NCI-H524 (cell line): Measurements from ENCODE around the gene GJD3.
A peak's percentile ranks its signal among the peaks of the same experiment; 100 is the strongest.
"Not testable (repeated sequence)": the region's sequence is repeated elsewhere in the genome, so short reads cannot be mapped to it uniquely, and the experiment has no call there.

ENCODE experiments used
- DNase-seq, 2 experiments: peaks; one replicate each; lab custom pipeline; 2025; lab: John Stamatoyannopoulos, UW

The GJD3 gene, protein sequence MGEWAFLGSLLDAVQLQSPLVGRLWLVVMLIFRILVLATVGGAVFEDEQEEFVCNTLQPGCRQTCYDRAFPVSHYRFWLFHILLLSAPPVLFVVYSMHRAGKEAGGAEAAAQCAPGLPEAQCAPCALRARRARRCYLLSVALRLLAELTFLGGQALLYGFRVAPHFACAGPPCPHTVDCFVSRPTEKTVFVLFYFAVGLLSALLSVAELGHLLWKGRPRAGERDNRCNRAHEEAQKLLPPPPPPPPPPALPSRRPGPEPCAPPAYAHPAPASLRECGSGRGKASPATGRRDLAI

DNA sequence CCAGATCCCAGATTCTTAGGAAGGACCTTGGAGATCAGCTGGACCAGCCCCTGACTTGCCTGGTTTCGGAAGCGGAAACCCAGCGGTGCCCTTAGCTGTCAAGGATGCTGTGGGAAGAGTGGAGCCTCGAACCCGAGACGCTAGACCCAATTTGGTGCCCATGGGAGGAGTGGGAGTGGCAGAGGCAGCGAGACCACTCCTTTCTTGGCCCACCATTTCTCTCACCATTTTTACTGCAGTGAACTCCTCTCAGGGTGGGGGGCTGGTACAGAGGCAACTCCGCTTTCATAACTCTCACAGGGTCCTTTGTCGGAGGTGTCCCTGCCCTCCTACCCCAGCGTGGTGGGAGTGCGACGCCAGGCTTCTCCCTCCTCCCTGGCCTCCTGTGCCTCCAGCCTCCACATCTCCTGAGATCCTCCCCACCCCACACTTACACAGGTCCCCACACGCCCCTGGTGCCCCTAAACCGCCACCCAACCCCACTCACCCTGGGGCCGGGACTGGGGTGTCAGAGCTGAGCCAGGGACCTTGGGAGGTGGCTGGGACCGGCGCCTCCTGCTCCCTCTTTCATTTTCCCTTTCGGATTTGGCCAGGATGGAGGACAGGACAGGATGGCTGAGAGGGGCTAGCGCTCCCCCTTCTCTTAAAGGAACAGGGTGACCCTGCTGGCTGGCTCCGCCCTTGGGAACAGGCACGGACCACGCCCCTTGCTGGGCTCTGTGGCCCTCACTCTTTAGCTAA lies at the start of gene GJD3:
GJD3 (minus strand) TSS at position 617 of the 741 bp plus-strand sequence. CDS start 922 bp downstream, outside the sequence.
- no peak for DNase-seq

GRCh38 chr17:40414312-40414711 lies 49.8 kb upstream of the GJD3 start:
- not testable (repeated sequence) for DNase-seq

- no peak for DNase-seq
Measured at GRCh38 chr17:40412880-40413279, 48.3 kb upstream of the GJD3 start.

DNA sequence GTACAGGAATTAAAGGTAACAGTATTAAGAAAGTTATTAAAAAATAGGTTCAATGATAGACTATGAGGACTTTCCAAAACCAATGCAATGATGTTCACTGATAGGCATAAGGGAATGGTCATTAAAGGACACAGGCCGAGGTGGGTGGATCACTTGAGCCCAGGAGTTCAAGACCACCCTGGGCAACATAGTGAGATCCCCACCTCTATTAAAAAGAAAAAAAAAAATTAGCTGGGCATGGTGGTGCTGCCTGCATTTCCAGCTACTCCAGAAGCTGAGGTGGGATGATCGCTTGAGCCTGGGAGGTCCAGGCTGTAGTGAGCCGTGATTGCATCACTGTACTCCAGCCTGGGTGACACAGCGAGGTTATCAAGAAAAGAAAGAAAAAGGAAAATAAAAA lies 47.3 kb upstream of the GJD3 start:
- DNase-seq: no peak

- no peak for DNase-seq
Measured at GRCh38 chr17:40410082-40410481, 45.5 kb upstream of the GJD3 start.

DNA sequence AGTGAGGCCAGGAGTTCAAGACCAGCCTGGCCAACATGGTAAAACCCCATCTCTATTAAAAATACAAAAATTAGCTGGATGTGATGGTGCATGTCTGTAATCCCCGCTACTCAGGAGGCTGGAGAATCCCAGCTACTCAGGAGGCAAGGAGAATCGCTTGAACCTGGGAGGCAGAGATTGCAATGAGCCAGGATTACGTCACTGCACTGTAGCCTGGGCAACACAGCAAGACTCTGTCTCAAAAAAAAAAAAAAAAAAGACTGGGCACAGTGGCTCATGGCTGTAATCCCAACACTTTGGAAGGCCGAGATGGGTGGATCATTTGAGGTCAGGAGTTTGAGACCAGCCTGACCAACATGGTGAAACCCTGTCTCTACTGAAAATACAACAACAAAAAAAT lies 45.0 kb upstream of the GJD3 start:
- DNase-seq: not testable (repeated sequence)

- DNase-seq: no peak
Measured at GRCh38 chr17:40407460-40407859, 42.9 kb upstream of the GJD3 start.

GRCh38 chr17:40404003-40404402 lies 39.5 kb upstream of the GJD3 start:
- DNase-seq: no peak

DNA sequence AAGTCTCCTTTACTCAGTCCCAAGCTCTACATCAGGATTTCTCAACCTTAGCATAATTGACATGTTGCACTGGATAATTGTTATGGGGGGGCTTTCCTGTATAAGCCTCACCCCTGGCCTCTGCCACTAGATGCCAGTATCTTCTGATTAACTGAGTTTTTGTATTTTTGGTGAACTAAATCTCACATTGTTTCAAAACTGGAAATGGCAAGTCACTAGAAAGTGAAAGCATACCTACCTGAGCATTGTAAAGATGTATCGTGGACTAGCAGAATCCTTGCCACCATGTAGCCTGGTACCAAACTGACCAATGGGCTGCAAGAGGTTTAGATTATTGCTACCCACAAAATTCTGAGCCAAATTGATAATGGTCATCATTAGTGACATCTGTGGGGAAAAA lies 38.1 kb upstream of the GJD3 start:
- DNase-seq: no peak

DNA sequence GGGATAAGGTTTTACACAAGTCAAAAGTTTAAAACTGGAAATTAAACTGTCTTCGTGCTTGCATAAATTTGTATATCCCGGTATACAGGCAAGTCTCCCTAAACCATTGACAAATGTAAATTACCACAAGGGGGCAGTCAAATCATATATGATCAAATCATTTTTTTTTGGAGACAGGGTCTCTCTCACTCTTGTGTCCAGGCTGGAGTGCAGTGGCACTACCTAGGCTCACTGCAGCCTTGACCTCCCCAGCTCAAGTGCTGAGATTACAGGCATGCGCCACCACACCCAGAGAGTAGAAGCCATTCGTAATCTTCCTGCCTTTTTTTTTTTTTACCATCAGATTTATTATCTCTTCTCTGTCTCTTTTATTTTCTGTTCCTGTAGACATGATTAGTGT lies 34.6 kb upstream of the GJD3 start:
- DNase-seq: peak in 1 of 2 experiments; percentile 59

- not testable (repeated sequence) for DNase-seq
Measured at GRCh38 chr17:40386555-40386954, 22.0 kb upstream of the GJD3 start.

DNA sequence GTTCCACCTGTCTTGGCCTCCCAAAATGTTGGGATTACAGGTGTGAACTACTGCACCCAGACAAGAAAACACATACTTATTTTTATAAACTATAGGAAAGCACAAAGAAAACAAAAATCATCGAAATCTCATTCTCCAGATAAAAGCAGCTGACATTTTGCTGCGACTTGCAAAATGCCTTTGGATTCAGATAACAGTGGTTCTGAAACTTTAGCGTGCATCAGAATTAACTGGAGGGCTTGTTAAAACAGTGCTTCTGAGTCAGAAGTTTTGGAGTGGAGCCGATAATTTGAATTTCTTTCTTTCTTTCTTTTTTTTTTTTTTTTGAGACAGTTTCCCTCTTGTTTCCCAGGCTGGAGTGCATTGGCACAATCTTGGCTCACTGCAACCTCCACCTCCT lies 17.7 kb upstream of the GJD3 start:
- DNase-seq: no peak

DNA sequence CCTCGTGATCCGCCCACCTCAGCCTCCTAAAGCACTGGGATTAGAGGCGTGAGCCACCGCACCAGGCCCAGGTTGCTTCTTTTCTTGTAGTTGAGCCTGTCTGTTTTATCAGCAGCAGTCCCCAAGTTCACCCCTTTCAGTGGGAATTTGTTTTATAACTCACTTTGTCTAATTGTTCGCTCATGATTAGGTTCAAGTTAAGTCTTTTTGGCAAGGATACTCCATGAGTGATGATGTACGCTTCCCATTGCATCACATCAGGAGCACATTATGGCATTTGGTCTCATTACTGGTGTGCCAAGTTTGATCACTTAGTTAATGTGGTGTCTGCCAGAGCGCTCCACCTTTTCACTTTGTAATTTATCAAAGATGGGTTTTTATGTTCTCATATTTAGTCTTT lies 14.4 kb upstream of the GJD3 start:
- DNase-seq: no peak

DNA sequence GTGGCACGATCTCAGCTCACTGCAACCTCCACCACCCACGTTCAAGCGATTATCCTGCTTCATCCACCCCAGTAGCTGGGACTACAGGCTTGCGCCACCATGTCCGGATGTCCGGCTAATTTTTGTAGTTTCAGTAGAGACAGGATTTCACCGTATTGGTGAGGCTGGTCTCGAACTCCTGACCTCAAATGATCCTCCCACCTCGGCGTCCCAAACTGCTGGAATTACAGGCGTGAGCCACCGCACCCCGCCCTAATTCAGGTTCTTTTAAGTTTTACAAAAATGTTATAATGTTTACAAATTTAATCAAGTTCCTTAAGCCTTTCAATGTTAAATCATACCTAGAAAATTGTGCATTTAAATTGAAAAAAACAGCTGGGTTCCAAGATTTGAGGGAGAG lies 13.3 kb upstream of the GJD3 start:
- DNase-seq: no peak

GRCh38 chr17:40376541-40376940 lies 12.0 kb upstream of the GJD3 start:
- not testable (repeated sequence) for DNase-seq

DNA sequence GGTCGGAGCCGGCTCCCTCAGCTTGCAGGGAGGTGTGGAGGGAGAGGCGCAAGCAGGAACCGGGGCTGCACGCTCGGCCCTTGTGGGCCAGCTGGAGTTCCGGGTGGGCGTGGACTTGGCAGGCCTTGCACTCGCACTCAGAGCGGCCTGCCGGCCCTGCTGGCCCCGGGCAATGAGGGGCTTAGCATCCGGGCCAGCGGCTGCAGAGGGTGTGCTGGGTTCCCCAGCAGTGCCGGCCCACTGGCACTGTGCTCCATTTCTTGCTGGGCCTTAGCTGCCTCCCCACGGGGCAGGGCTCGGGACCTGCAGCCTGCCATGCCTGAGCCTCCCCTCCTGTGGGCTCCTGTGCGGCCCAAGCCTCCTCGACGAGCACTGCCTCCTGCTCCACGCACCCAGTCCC lies 11.2 kb upstream of the GJD3 start:
- not testable (repeated sequence) for DNase-seq

- no peak for DNase-seq
Measured at GRCh38 chr17:40374821-40375498, 10.4 kb upstream of the GJD3 start.

- DNase-seq: no peak
Measured at GRCh38 chr17:40373999-40374398, 9.5 kb upstream of the GJD3 start.

GRCh38 chr17:40373324-40373723 lies 8.8 kb upstream of the GJD3 start:
- no peak for DNase-seq

GRCh38 chr17:40372644-40373043 lies 8.1 kb upstream of the GJD3 start:
- not testable (repeated sequence) for DNase-seq

DNA sequence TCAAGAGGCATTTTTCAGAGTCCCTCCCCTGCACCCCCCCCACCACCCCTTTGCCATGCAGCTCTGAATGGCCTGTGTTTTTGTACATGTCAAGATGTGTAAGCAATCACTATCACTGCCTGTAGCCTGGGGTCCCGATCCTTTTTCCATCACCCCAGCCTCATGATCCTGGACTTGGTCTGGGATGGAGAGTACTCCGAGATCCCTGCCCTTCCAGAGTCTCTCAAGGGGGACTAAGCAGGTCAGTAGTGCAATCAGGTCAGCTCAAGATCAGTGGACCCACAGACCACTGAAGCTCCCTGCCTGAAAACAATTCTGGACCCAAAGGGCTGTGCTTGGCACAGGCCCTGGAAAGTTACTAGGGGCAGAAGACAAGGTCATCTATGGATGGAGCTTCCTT lies 7.5 kb upstream of the GJD3 start:
- no peak for DNase-seq

DNA sequence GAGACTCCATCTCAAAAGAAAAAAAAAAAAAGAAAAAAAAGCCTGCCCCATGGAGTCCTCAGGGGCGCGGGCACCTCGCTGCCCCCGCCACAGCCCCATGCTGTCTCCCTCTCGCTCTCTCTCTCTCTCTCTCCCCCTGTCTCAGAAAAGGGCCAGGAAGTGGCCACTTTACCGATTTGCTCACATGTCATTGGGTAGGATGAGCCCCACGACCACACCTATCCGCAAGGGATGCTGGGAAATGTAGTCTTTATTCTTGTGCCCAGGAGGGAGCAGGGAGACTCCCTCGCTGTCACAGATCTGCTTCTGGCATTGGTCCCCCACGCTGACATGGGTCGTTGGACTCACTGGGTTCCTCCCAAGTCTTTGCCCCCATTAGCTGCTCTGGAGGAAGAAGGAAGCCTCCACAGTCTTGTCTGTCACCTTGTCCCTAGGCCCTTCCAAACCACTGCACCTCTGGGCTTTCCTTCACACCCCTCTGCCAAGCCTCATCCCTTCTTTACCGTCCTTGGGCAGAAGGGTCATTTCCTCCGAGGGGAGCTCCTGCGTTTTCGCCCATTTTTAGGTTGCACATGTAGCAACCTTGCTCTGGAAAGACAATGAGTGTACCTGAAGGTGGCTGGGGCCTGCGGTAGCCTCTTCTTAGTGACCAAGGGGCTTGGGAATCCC lies 6.9 kb upstream of the GJD3 start:
- peak in 1 of 2 experiments; percentile 12 for DNase-seq
